Astrocyte (in vitro differentiated cells and primary cell): ENCODE measurements around the gene ZDHHC16.

Experiments used
- CTCF ChIP-seq: IDR thresholded peaks from 2 replicates; pipeline ENCODE4 v1.5.1; 2011; ENCODE audit warnings: low read depth, mild to moderate bottlenecking, inconsistent platforms, low read length, moderate library complexity; ENCODE audit not compliant: insufficient read depth
- EZH2 ChIP-seq: IDR thresholded peaks from 2 replicates; pipeline ENCODE4 v1.6.1; 2012; ENCODE audit warnings: mild to moderate bottlenecking, low read length, inconsistent platforms; ENCODE audit not compliant: insufficient read depth

- no peak for TF ChIP-seq CTCF
- no peak for TF ChIP-seq EZH2
These were observed 20.8 kb downstream of the ZDHHC16 start for GRCh38 chr10:97466755-97467154.
